ENCODE data around the gene DENND1A.

GRCh38 chr9:123394291-123395235 is 535.4 kb downstream of the DENND1A start:
- TF ChIP-seq, protein P1, sequence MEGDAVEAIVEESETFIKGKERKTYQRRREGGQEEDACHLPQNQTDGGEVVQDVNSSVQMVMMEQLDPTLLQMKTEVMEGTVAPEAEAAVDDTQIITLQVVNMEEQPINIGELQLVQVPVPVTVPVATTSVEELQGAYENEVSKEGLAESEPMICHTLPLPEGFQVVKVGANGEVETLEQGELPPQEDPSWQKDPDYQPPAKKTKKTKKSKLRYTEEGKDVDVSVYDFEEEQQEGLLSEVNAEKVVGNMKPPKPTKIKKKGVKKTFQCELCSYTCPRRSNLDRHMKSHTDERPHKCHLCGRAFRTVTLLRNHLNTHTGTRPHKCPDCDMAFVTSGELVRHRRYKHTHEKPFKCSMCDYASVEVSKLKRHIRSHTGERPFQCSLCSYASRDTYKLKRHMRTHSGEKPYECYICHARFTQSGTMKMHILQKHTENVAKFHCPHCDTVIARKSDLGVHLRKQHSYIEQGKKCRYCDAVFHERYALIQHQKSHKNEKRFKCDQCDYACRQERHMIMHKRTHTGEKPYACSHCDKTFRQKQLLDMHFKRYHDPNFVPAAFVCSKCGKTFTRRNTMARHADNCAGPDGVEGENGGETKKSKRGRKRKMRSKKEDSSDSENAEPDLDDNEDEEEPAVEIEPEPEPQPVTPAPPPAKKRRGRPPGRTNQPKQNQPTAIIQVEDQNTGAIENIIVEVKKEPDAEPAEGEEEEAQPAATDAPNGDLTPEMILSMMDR (IDR thresholded peaks at IDR 0.05) = no peak
- TF ChIP-seq POLR2AphosphoS5 (IDR thresholded peaks at IDR 0.05) (no peak), POLR2A (IDR thresholded peaks at IDR 0.05) (no peak)
